ENCODE data around the gene KIF4A.
"Not testable (repeated sequence)": the region's sequence is repeated elsewhere in the genome, so short reads cannot be mapped to it uniquely, and the experiment has no call there.

DNA sequence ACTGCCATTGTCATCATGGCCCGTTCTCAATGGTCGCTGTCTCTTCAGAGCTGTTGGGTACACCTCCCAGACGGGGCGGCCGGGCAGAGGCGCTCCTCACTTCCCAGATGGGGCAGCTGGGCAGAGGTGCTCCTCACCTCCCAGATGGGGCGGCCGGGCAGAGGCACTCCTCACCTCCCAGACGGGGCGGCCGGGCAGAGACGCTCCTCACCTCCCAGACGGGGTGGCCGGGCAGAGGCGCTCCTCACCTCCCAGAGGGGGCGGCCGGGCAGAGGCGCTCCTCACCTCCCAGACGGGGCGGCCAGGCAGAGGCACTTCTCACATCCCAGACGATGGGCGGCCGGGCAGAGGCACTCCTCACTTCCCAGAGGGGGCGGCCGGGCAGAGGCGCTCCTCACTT lies 58.9 kb downstream of the KIF4A start:
- not testable (repeated sequence) for TF ChIP-seq POLR2A, EP300 (IDR thresholded peaks at IDR 0.05)
- TF ChIP-seq, protein P1, sequence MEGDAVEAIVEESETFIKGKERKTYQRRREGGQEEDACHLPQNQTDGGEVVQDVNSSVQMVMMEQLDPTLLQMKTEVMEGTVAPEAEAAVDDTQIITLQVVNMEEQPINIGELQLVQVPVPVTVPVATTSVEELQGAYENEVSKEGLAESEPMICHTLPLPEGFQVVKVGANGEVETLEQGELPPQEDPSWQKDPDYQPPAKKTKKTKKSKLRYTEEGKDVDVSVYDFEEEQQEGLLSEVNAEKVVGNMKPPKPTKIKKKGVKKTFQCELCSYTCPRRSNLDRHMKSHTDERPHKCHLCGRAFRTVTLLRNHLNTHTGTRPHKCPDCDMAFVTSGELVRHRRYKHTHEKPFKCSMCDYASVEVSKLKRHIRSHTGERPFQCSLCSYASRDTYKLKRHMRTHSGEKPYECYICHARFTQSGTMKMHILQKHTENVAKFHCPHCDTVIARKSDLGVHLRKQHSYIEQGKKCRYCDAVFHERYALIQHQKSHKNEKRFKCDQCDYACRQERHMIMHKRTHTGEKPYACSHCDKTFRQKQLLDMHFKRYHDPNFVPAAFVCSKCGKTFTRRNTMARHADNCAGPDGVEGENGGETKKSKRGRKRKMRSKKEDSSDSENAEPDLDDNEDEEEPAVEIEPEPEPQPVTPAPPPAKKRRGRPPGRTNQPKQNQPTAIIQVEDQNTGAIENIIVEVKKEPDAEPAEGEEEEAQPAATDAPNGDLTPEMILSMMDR (IDR thresholded peaks at IDR 0.05) = not testable (repeated sequence)

Measured in tibial nerve (tissue), 4 donors.